ENCODE data around the gene PEX7.
"Not testable (repeated sequence)": the region's sequence is repeated elsewhere in the genome, so short reads cannot be mapped to it uniquely, and the experiment has no call there.

PEX7 gene, protein sequence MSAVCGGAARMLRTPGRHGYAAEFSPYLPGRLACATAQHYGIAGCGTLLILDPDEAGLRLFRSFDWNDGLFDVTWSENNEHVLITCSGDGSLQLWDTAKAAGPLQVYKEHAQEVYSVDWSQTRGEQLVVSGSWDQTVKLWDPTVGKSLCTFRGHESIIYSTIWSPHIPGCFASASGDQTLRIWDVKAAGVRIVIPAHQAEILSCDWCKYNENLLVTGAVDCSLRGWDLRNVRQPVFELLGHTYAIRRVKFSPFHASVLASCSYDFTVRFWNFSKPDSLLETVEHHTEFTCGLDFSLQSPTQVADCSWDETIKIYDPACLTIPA

DNA sequence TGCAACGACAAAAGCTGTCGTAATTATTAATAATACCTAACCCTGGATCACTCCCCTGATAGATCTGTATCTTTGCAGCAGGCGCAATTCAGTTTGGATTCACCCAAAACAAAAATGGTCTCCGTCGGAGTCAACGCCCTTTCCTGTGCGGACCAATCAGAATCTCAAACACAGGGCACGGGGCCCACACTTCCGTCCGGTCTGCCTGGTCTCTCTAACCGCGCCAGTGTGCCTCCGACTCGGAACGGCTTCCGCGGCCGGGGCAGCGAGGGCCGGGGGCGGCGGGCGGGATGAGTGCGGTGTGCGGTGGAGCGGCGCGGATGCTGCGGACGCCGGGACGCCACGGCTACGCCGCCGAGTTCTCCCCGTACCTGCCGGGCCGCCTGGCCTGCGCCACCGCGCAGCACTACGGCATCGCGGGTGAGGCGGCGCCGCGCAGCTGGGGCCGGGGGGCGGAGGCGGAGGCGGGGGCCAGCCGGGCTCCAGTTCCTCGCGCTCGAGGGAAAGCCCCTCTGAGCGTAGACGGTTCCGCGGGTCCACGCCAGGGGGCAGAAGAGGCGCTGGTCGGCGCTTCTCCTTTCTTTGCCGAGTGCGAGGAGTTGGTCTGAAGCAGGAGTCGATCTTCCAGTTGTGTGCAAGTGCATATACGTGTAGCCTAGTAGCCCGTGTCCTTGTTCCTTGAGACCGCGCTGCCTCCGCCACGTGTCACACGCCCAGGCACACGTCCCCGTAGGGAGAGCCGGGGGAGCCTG, at the start of gene PEX7:
Gene PEX7, plus strand, starts transcription at position 217 of the 752 bp plus-strand sequence. Its CDS starts 74 bp downstream, at position 291.
- peak; percentile 94 for DNase-seq (ENCODE audit: low spot score)

DNA sequence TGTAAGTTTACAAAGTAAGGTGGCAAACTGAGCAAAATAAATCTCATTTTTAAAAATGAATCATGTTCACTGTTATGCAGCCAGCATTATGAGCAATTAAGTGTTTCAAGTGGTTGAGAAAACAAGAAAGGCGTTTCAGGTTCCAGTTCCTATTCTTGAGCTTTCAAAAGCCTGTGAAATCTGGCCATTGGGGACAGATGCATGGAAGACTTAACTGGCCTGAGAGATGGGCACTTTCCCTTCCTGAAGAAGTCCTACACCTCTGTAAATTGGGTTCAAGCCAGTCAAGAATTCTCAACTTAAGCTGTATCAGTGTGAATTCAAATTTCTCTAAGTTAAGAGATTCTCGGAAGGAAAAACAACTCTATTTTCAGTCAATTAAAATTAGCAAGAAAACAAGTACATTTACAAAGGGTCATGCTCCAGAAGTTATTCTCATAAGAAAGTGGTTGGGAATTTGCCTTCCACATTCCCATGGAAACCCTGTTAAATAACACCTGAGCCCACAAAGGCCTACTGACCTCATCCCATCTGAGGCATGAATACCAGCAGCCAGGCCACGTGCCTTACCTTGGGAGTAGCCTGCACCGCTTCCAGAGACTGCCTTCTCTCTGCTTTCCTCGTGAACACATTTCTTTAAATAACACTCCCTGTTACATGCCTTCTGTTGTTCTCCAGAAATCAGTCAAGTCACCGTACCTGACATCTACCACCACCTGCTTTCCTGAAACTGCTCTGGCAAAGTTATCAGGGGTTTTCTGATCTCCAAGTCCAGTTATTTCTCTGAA, 49.5 kb upstream of the PEX7 start:
- no peak for DNase-seq (ENCODE audit: low spot score)

DNA sequence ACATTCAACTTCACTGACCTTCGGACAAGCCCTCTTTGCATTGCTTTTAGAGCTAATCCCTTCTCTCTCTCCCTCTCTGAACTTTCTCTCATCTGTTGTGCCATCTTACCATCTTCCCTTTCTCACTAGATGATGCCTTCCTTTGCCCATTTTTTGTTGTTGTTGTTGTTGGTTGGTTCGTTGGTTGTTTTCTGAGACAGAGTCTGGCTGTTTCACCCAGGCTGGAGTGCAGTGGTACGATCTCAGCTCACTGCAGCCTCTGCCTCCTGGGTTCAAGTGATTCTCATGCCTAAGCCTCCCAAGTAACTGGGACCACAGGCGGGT, 49.0 kb upstream of the PEX7 start:
- DNase-seq (ENCODE audit: low spot score): no peak

DNA sequence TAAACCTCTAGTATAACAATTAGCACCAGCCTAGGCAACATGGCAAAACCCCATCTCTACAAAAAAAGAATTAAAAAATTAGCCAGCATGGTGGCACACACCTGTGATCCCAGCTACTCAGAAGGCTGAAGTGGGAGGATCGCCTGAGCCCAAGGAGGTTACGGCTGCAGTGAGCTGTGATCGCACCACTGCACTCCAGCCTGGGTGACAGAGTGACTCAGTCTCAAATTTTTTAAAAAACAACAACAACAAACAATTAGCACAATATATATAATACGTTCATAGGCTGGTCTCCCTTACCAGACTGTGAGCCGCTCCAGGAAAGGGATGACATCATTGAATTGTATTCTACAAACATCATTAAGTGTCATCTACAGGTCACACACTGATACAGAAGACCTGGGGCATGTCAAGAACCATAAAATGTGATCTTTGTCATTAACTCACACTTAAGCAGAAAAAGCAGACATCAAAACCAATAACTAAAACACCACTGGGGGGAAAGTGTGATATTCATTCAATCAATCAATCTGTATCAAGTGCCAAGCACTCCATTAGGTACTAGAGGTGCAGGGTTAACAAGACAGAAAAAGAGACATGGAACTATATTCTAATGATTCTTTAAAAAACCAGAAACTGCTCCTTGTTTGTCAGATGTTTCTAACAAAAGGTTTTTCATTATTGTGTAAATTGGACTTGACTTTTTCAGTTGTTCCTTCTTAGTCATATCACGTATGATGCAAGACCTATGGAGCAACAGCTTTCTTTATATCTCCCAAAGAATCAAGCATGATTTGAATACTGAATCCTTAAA, 48.0 kb upstream of the PEX7 start:
- no peak for DNase-seq (ENCODE audit: low spot score)

DNA sequence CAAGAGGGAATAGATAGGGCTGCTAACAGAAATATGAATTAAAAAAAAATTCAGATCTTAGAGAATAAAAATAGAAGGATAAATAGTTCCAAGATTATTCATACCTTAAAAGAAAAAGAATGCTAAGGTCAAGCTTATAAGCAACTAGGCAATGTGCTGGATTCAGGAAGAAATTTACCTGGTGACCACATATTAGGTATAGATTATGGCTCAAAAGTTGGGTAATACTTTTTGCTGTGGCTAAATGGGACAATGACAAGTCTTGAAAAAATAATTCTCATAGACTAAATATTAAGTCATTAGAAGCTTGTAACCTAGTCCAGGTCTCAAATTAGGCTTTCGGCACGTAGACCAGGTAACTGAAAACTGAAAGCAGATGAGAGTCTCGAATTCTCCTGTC, 47.3 kb upstream of the PEX7 start:
- DNase-seq (ENCODE audit: low spot score): no peak

DNA sequence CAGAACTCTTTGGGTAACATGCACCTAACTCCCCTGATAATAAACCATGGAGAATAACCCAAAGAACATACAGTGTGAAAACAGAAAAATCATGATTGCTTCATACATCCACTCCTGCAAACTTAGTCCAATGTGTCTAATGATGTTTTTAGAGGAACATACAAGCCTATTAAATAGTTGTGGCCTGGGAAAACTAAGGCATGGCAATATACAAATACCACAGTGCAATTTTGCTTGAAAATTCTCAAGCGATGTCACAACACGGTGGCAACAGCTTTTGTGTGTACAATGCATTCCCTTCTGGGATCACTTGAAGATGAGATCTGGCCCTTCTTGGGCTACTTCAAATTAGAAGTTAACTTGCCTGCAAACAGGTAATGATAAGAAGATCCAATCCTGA, 46.8 kb upstream of the PEX7 start:
- DNase-seq (ENCODE audit: low spot score): no peak

DNA sequence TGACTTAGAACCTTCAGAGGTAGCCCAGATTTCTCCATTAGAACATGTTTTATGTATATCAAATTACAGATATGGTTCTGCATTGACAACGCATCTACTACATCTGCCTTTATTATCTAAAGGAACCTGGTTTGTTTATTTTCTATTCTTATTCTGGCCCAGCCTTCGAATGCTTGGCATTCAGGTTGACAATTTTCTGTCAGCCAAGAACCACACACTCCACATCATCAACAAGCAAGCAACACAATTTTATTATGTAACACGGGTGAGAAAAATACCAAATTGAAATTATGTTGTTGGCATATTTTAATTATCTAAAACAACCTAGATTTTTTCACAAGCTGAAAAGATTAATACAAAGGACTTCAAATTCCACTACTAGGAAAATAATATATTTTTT, 44.7 kb upstream of the PEX7 start:
- DNase-seq (ENCODE audit: low spot score): no peak

DNA sequence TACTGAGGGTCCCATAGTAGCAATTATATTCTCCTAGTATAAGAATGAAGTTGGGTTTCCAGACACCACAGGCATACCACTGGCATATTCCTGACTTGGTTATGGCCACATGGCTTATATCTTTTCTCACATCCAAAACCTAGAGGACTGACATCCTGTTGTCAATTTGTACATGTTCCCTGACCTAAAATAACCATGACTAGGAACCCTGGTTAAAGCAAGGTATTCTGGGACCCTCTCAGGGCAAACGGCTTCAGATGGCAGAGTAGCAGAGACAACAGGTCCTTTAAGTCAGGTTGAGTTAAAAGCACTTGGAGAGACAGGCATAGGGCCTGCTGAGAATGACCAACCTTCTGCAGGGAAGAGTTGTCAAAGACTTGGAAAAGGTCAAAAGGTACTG, 42.7 kb upstream of the PEX7 start:
- no peak for DNase-seq (ENCODE audit: low spot score)

DNA sequence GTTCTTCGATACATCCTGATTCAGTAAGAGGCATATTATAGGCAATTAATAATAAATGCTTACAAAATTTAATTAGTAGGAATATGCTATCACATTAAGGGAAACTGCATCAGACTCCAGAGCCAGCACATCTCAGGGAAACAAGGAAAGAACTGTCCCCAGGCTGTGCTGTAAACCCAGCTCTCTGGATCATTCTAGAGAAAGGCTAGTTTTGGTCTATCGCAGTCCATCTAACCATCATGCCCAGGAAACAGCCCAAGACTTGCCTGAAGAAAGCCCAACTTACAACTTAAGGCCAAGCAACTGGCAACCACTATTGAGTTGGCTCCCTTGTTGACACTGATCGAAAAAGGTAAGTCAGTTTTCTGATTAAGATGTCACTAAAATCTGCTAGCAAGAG, 41.4 kb upstream of the PEX7 start:
- no peak for DNase-seq (ENCODE audit: low spot score)

DNA sequence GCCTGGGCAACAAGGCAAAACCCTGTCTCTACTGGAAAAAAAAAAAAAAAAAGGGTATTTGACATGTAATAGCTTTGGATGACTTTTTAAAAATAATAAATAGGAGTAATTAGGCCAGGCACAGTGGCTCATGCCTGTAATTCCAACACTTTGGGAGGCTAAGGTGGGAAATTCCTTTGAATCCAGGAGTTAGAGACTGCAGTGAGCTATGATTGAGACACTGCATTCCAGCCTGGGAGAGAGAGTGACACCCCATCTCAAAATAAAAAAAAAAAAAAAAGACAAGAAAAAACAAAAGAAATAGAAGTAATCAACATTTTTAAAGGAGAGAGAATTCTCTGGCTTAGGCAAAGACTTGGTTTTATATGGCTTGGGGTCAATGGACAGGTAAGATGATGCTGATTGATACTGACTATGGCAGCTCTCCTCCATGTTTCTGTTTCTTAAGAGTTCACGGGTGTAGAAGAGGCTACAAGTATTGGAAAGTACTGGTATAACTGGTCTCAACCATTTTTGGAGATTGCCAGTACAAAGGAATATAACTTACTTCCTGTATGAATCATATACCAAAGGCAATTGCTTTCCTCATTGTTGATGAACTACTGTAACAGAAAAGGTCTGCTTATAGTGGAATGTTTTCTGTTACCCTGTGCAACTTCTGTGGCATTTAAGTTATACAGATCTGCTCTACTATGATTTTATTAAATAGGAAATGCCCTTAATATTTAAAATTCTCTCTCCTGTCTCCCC, 40.2 kb upstream of the PEX7 start:
- DNase-seq (ENCODE audit: low spot score): no peak

DNA sequence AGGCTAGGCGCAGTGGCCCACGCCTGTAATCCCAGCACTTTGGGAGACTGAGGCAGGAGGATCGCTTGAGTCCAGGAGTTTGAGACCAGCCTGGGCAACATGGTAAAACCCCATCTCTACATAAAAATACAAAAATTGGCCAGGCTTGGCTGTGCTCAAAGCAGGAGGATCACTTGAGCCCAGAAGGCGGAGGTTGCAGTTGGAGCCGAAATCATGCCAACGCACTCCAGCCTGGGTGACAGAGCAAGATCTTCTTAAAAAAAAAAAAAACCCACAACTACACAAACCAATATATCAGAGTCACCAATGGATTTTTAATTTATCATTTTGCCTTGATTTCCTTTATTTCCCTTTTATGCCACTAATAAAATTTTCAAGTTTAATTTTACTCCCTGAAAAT, 39.4 kb upstream of the PEX7 start:
- DNase-seq (ENCODE audit: low spot score): no peak

DNA sequence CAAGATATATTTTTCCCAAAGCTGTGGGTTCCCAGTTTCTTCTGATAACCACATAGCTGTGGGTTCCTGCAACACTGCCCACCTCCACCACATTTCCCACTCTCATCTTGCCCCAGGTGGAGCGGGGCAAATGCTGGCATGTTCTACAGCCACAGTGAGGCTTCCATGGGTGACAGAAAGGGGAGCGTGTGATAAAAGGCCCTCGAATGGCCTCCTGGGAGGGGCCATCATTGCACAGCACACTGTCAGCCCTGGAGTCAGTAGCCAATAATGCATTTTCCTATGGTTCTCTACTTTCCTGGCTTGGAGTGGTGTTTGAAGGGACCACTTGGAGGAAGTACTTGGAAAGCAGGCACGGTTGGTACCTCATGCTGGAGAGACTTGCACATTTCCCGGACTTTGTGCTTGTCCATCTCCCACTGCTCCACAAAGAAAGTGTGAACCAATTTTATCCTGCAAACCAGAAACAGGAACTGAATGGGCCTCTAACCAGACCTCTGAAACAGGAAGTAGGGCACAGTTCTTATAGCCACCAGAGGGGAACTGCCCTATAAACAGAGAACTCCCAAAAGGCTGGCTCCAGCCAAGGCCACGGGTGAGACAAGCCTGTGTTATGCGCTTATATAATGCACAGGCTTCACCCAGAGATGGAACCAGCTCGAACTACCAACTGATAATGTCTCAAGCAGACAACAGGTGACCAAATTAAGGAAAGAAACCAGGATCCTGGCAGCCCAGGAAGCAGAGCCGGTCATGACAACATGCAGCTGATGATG, 38.7 kb upstream of the PEX7 start:
- no peak for DNase-seq (ENCODE audit: low spot score)

DNA sequence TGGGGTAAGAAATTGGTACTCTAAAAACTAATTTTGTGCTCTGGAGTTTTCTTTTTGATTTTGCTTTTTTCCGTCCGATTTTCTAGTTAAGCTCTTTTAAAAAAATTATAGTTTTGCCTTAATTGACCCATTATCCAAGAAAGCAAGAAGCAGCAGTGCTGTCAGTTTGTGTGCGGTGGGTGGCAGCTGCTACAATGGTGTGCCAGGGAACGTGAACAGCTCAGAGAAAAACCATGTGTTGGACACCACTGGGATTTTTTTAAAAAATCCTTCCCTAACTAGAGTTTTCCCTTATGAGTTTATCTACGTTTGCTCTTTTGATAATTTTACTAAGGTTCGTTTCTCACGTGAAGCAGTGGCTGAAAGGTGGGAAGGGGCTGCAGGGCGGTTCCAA, 38.1 kb upstream of the PEX7 start:
- DNase-seq (ENCODE audit: low spot score): no peak

DNA sequence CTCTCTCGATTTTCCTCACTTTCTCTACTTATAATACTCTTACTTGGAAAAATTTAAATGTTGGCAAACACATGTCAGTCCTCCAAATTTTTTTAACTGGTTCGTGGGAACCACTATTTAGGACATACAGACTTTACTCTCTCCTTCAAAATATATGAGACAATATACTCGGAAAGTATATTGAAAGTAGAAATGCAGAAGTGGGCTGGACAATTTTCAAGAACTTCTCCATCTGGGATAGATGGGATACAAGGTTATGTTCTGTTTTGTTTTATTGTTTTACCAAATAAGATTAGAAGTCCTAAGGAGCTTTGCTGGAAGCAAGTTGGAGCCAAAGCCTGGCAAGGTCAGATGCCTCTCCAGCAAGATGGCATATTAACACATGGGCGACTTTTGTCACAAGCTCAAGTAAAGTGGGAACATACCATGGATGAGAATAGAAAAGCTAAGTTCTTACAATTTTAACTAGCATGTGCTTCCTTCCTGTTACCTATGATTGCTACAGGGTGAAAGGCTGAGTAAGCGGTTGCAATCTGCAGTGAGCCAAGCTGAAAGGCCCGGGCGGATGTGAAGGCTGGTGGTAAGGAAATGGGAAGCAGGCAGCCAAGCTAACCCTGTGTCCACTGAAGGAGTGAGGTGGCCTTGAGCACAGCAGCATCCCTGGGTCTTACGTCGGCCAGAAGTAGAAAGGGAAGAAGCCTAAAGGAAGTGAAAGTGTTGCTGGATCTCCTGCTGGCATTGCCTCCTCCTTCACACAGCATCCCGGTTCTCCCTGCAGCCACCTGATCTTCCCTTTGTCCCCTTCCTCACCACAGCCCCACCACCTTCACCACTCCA, 37.3 kb upstream of the PEX7 start:
- no peak for DNase-seq (ENCODE audit: low spot score)

DNA sequence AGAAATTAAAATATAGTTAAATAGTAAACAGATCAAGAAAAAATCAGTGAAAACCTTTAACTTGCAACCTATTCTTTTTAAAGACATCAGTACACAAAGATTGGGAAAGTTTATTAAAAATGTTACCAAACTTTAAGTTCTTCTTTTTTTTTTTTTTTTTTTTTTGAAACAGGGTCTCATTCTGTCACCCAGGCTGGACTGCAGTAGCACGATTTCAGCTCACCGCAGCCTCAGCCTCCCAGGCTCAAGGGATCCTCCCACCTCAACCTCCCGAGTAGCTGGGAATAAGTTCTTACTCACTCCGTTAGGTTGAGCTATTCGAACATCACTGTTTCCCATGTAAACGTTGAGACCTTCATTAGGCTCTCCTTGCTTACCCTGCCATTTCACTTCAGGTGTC, 35.7 kb upstream of the PEX7 start:
- no peak for DNase-seq (ENCODE audit: low spot score)

DNA sequence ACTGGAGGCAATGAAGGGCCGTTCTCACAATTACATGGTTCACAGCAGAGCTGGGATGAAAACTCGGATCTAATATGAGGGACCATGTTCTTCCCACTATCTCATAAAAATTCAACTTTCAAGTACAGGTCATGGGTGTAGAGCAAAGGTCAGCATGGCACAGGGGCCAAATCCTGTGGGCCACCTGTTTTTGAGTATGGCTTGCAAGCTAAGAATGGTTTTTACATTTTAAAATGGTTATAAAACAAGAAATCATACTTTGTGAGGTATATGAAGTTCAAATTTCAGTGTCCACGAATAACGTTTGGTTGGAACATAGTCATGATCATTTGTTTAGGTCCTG, 34.7 kb upstream of the PEX7 start:
- no peak for DNase-seq (ENCODE audit: low spot score)

DNA sequence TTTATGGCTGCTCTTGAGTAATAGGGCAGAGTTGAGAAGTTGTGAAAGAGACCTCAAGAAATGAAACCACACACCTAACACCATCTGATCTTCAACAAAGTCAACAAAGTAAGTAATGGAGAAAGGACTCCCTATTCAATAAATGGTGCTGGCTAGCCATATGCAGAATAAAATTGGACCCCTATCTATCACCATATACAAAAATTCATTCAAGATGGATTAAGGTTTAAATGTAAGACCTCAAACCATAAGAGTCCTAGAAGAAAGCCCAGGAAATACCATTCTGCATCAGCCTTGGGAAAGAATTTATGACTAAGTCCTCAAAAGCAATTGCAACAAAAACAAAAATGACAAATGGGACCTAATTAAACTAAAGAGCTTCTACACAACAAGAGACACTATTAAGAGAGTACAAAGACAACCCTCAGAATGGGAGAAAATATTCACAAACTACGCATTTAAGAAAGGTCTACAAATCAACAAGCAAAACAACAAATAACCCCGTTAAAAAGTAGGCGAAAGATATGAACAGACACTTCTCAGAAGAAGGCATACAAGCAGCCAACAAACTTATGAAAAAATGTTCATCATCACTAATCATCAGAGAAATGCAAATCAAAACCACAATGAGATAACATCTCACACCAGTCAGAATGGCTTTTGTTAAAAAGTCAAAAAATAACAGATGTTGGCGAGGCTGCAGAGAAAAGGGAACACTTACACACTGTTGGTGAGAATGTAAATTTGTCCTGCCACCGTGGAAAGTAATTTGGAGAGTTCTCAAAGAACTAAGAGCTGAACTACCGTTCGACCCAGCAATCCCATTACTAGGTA, 34.1 kb upstream of the PEX7 start:
- DNase-seq (ENCODE audit: low spot score): no peak

DNA sequence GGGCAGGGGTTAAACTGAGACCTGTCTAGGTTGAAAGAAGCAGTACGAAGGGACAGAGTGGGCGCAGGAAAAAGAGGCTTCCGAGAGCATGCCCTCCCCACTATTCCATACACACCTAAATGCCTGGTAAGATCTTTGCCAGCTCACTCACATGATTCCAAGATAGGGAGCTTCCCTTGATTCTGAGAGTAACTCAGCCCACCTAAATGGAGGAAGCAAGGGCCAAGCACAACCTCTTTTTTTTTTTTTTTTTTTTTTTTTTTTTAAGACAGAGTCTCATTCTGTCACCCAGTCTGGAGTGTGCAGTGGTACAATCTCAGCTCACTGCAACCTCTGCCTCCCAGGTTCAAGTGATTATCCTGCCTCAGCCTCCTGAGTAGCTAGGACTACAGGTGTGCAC, 33.0 kb upstream of the PEX7 start:
- DNase-seq (ENCODE audit: low spot score): not testable (repeated sequence)
